ENCODE data around the gene SLC41A3.
"Not testable (repeated sequence)": the region's sequence is repeated elsewhere in the genome, so short reads cannot be mapped to it uniquely, and the experiment has no call there.

The SLC41A3 gene

GRCh38 chr3:125967156-125967555, 116.8 kb downstream of the SLC41A3 start:
- Histone ChIP-seq H3K9me3 (no peaks in the 10 kb centered on the region), H3K4me1 (ENCODE audit: control insufficient read depth in 1 of 2, insufficient read depth in 1 of 2, low read depth in 1 of 2, low read length in 1 of 2) (no peaks in the 10 kb centered on the region), H3K27me3 (peaks cover 79% of the 10 kb centered on the region), H3K27ac (no peak overlapping the region), H3K4me3 (ENCODE audit: low read depth in 1 of 2, low read length in 1 of 2) (no peak overlapping the region), H3K36me3 (no peaks in the 10 kb centered on the region)
- TF ChIP-seq CTCF (IDR thresholded peaks at IDR 0.05) = no peak

- Histone ChIP-seq H3K27me3 (peaks cover 66% of the 10 kb centered on the region), H3K9me3 (no peaks in the 10 kb centered on the region), H3K4me1 (ENCODE audit: control insufficient read depth in 1 of 2, insufficient read depth in 1 of 2, low read depth in 1 of 2, low read length in 1 of 2) (no peaks in the 10 kb centered on the region), H3K4me3 (ENCODE audit: low read depth in 1 of 2, low read length in 1 of 2) (no peak overlapping the region), H3K36me3 (no peaks in the 10 kb centered on the region), H3K27ac (no peak overlapping the region)
- no peak for TF ChIP-seq CTCF (IDR thresholded peaks at IDR 0.05)
These were observed 118.4 kb downstream of the SLC41A3 start for GRCh38 chr3:125965505-125965904.

GRCh38 chr3:125963834-125964233, 120.1 kb downstream of the SLC41A3 start:
- not testable (repeated sequence) for H3K4me3 ChIP-seq (ENCODE audit: low read depth in 1 of 2, low read length in 1 of 2); H3K36me3 ChIP-seq; H3K4me1 ChIP-seq (ENCODE audit: control insufficient read depth in 1 of 2, insufficient read depth in 1 of 2, low read depth in 1 of 2, low read length in 1 of 2); H3K27ac ChIP-seq; H3K9me3 ChIP-seq
- H3K27me3 ChIP-seq = peaks cover 64% of the 10 kb centered on the region

DNA sequence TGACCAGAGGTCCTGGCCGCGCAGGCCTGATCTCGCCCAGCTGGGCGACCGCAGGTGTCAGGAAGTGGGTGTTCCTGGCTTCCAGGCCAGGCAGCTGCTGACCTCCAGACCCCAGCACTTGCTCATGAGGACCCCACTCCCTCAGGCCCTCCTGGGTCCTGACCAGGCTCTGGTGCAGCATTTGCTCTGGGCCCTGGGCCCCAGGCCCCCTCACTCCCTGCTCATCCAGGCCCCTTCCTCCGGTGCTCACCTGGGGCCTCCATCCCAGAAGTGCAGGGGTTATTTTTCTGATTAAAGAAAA, 122.7 kb downstream of the SLC41A3 start:
- no peak overlapping the region for H3K27ac ChIP-seq

GRCh38 chr3:125960456-125961288, 123.3 kb downstream of the SLC41A3 start:
- no peak for TF ChIP-seq CTCF (IDR thresholded peaks at IDR 0.05)
- no peak overlapping the region for H3K27ac ChIP-seq

More for the DNA sequence above, 122.7 kb downstream of the SLC41A3 start:
- Histone ChIP-seq H3K4me3 (ENCODE audit: low read depth in 1 of 2, low read length in 1 of 2) (no peak overlapping the region), H3K27me3 (peaks cover 68% of the 10 kb centered on the region), H3K9me3 (no peaks in the 10 kb centered on the region), H3K36me3 (no peaks in the 10 kb centered on the region), H3K4me1 (ENCODE audit: control insufficient read depth in 1 of 2, insufficient read depth in 1 of 2, low read depth in 1 of 2, low read length in 1 of 2) (no peaks in the 10 kb centered on the region)
- no peak for TF ChIP-seq CTCF (IDR thresholded peaks at IDR 0.05)

GRCh38 chr3:125960066-125960424, 123.9 kb downstream of the SLC41A3 start:
- Histone ChIP-seq H3K36me3 (no peaks in the 10 kb centered on the region), H3K4me1 (ENCODE audit: control insufficient read depth in 1 of 2, insufficient read depth in 1 of 2, low read depth in 1 of 2, low read length in 1 of 2) (no peaks in the 10 kb centered on the region), H3K27me3 (peaks cover 62% of the 10 kb centered on the region), H3K27ac (no peak overlapping the region), H3K4me3 (ENCODE audit: low read depth in 1 of 2, low read length in 1 of 2) (no peak overlapping the region), H3K9me3 (no peaks in the 10 kb centered on the region)
- TF ChIP-seq CTCF (IDR thresholded peaks at IDR 0.05) = no peak

More at GRCh38 chr3:125960456-125961288, 123.3 kb downstream of the SLC41A3 start:
- no peak overlapping the region for H3K4me3 ChIP-seq (ENCODE audit: low read depth in 1 of 2, low read length in 1 of 2)
- H3K9me3 ChIP-seq = no peaks in the 10 kb centered on the region
- H3K27me3 ChIP-seq = peaks cover 65% of the 10 kb centered on the region
- no peaks in the 10 kb centered on the region for H3K36me3 ChIP-seq
- no peaks in the 10 kb centered on the region for H3K4me1 ChIP-seq (ENCODE audit: control insufficient read depth in 1 of 2, insufficient read depth in 1 of 2, low read depth in 1 of 2, low read length in 1 of 2)
